OCI-LY1 (cell line): Measurements from ENCODE around the gene POMP.

ENCODE experiments used
- CTCF ChIP-seq: fragments of 200-600 bp; sonication (generic), shearing (Covaris generic); IDR thresholded peaks from 2 replicates; pipeline ENCODE4 v1.5.1; 2017; ENCODE audit warnings: mild to moderate bottlenecking, antibody characterized with exemption, low read length, moderate library complexity, mixed read lengths
- EZH2 ChIP-seq: fragments of 200-600 bp; sonication (generic), shearing (Covaris generic); IDR thresholded peaks from 2 replicates; pipeline ENCODE4 v1.8.0; 2017; ENCODE audit warnings: borderline replicate concordance, mixed run types, mild to moderate bottlenecking, antibody characterized with exemption, low read length, moderate library complexity, mixed read lengths

GRCh38 chr13:28680541-28680940 lies 21.6 kb downstream of the POMP start:
- TF ChIP-seq CTCF = no peak
- no peak for TF ChIP-seq EZH2
